ENCODE data around the gene TXNDC5. TPM values are rescaled to one million over a fixed set of nuclear protein-coding genes. Genes with fewer than 3 reads are reported as not detected.

The TXNDC5 gene
- 125 to 154 TPM (median 148 TPM) in 5 replicates for total RNA-seq (2022; extraction: Qiagen RNA extraction; ENCODE audit: low read depth)

GRCh38 chr6:7910654-7911344 is at the start of gene TXNDC5:
TSS of gene TXNDC5 (minus strand) at chr6:7910788. CDS start at chr6:7910776, 12 bp downstream.

Other genes with a start within 250 kb of the TXNDC5 start
- gene BMP6, start 184.7 kb downstream of the TXNDC5 start, total RNA-seq (2022; extraction: Qiagen RNA extraction; ENCODE audit: low read depth), result 13.7 to 21.7 TPM (median 20.3 TPM) in 5 replicates
- gene BLOC1S5, start 153.6 kb upstream of the TXNDC5 start, total RNA-seq (2022; extraction: Qiagen RNA extraction; ENCODE audit: low read depth), result 5.2 to 10.3 TPM (median 8.0 TPM) in 5 replicates
- 57.5 to 92.9 TPM (median 67.0 TPM) in 5 replicates for gene EEF1E1, start 191.8 kb upstream of the TXNDC5 start, total RNA-seq (2022; extraction: Qiagen RNA extraction; ENCODE audit: low read depth)

All from A549 treated with RU486 at 1 μM for 4 hours (cell line).